ENCODE data around the gene WDR3.

WDR3 gene

GRCh38 chr1:117967477-117967876 is 37.9 kb downstream of the WDR3 start:
- DNase-seq (ENCODE audit: low read depth) = peak; percentile 14
- no peak overlapping the region for H3K4me3 ChIP-seq (ENCODE audit: control insufficient read depth, low read depth, low read length)

DNA sequence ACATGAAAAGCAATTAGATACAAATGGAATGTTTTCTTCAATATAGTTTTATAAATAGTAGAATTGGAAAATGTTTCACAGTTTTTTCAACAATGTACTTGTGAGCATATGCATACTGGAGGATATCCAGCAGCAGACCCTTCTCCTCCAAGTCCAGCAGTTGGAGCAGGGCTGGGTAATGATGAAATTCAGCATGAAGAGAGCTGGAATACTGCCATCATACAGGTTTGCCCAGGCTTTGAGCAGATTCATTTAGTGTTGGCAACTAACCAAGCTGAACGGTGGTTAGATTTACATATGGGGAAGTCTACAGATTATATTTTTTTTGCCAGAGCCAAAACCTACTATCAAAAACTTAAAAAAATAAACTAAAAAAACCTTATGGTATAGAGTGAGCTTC is 38.3 kb downstream of the WDR3 start:
- no peak for DNase-seq (ENCODE audit: low read depth)
- no peak for TF ChIP-seq CTCF (IDR thresholded peaks at IDR 0.05; ENCODE audit: control insufficient read depth, insufficient read depth, low read depth, low read length, missing control alignments)
- H3K4me3 ChIP-seq (ENCODE audit: control insufficient read depth, low read depth, low read length) = no peak overlapping the region

More at GRCh38 chr1:117967477-117967876, 37.9 kb downstream of the WDR3 start:
- TF ChIP-seq CTCF (IDR thresholded peaks at IDR 0.05; ENCODE audit: control insufficient read depth, insufficient read depth, low read depth, low read length, missing control alignments) = peak; percentile 16

GRCh38 chr1:117970252-117970651 is 40.7 kb downstream of the WDR3 start:
- no peak for DNase-seq (ENCODE audit: low read depth)
- H3K4me3 ChIP-seq (ENCODE audit: control insufficient read depth, low read depth, low read length) = no peak overlapping the region
- TF ChIP-seq CTCF (IDR thresholded peaks at IDR 0.05; ENCODE audit: control insufficient read depth, insufficient read depth, low read depth, low read length, missing control alignments) = no peak

GRCh38 chr1:117971777-117972176 is 42.2 kb downstream of the WDR3 start:
- no peak overlapping the region for H3K4me3 ChIP-seq (ENCODE audit: control insufficient read depth, low read depth, low read length)
- TF ChIP-seq CTCF (IDR thresholded peaks at IDR 0.05; ENCODE audit: control insufficient read depth, insufficient read depth, low read depth, low read length, missing control alignments) = no peak
- DNase-seq (ENCODE audit: low read depth) = no peak

DNA sequence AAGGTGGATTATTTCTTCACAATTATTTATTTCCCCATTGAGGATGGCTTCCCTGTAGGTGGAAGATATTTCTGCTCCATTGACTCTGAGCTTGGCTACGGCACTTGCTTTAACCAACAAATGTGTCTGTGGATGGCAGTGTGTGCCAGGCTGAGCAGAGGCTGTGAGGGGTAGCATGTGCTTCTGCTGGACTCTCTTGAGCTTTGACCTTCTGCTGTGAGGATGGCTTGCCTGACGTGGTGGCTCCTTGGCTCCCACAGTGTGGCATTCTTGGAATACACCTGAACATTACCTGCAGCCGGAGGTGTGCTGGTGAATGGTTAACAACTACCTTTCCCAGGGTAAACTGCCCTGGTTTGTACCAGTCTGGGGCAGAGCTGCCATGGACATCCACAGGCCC is 46.8 kb downstream of the WDR3 start:
- no peak for DNase-seq (ENCODE audit: low read depth)
- TF ChIP-seq CTCF (IDR thresholded peaks at IDR 0.05; ENCODE audit: control insufficient read depth, insufficient read depth, low read depth, low read length, missing control alignments) = no peak
- no peak overlapping the region for H3K4me3 ChIP-seq (ENCODE audit: control insufficient read depth, low read depth, low read length)

GRCh38 chr1:117981455-117982192 is 52.1 kb downstream of the WDR3 start:
- no peak overlapping the region for H3K4me3 ChIP-seq (ENCODE audit: control insufficient read depth, low read depth, low read length)
- DNase-seq (ENCODE audit: low read depth) = no peak
- TF ChIP-seq CTCF (IDR thresholded peaks at IDR 0.05; ENCODE audit: control insufficient read depth, insufficient read depth, low read depth, low read length, missing control alignments) = no peak
